Neuronal stem cell (in vitro differentiated cells): ENCODE results near the gene DNAAF8.
"Not testable (repeated sequence)": the region's sequence is repeated elsewhere in the genome, so short reads cannot be mapped to it uniquely, and the experiment has no call there.

Experiments used
- DNase-seq: peaks from one replicate; pipeline ENCODE4 v3.0.0-alpha.2; 2013; ENCODE audit warnings: low spot score
- H2AFZ ChIP-seq: one replicate; pipeline ENCODE4 v1.6.1; 2013; ENCODE audit warnings: mild to moderate bottlenecking, low read length, inconsistent platforms
- H2AK5ac ChIP-seq: 2 replicates; pipeline ENCODE4 v1.6.1; 2013; ENCODE audit warnings: low read depth, mild to moderate bottlenecking, inconsistent platforms, low read length, moderate library complexity, mixed read lengths
- H2BK120ac ChIP-seq: 2 replicates; pipeline ENCODE4 v1.6.1; 2013; ENCODE audit warnings: low read depth, mild to moderate bottlenecking, inconsistent platforms, low read length, moderate library complexity, mixed read lengths
- H2BK12ac ChIP-seq: one replicate; pipeline ENCODE4 v1.6.1; 2013; ENCODE audit warnings: low read length, inconsistent platforms
- H2BK15ac ChIP-seq: 2 replicates; pipeline ENCODE4 v1.6.1; 2013; ENCODE audit warnings: mild to moderate bottlenecking, low read length, inconsistent platforms, mixed read lengths
- H2BK5ac ChIP-seq: one replicate; pipeline ENCODE4 v1.6.1; 2013; ENCODE audit warnings: inconsistent platforms, mild to moderate bottlenecking, low read length, moderate library complexity
- H3K14ac ChIP-seq: one replicate; pipeline ENCODE4 v1.6.1; 2013; ENCODE audit warnings: low read length, inconsistent platforms
- H3K18ac ChIP-seq: 2 replicates; pipeline ENCODE4 v1.6.1; 2013; ENCODE audit warnings: low read length, inconsistent platforms
- H3K23ac ChIP-seq: 2 replicates; pipeline ENCODE4 v1.6.1; 2013; ENCODE audit warnings: low read depth, mild to moderate bottlenecking, mixed read lengths, low read length, inconsistent platforms; ENCODE audit not compliant: poor library complexity
- H3K27ac ChIP-seq: replicated peaks from 3 replicates; pipeline ENCODE4 v1.5.1; 2013; ENCODE audit warnings: low read length, inconsistent platforms
- H3K27me3 ChIP-seq, 3 experiments: 2 replicates each; pipeline ENCODE4 v1.6.1; 2013; ENCODE audit warnings: low read length in 3 of 3, mild to moderate bottlenecking in 2 of 3, inconsistent platforms in 1 of 3, low read depth in 1 of 3, mixed read lengths in 1 of 3, moderate library complexity in 1 of 3; ENCODE audit not compliant: control insufficient read depth in 3 of 3, insufficient read depth in 3 of 3
- H3K36me3 ChIP-seq, 2 donors: replicated peaks in 1 of 2; 2 replicates each; pipeline ENCODE4 v1.6.1; 2013; ENCODE audit warnings: low read length in 2 of 2; ENCODE audit not compliant: control insufficient read depth in 2 of 2, insufficient read depth in 2 of 2
- H3K4ac ChIP-seq: 2 replicates; pipeline ENCODE4 v1.6.1; 2013; ENCODE audit warnings: inconsistent platforms, mild to moderate bottlenecking, low read length, moderate library complexity
- H3K4me1 ChIP-seq, 2 donors: 1 replicate in 1 of 2; 2 replicates in 1 of 2; pipeline ENCODE4 v1.6.1; 2013; ENCODE audit warnings: low read length in 2 of 2, low read depth in 1 of 2; ENCODE audit not compliant: control insufficient read depth in 2 of 2, insufficient read depth in 1 of 2
- H3K4me2 ChIP-seq: one replicate; pipeline ENCODE4 v1.6.1; 2013; ENCODE audit warnings: mild to moderate bottlenecking, low read length, inconsistent platforms; ENCODE audit not compliant: insufficient read depth, poor library complexity, severe bottlenecking
- H3K4me3 ChIP-seq, 2 donors: 2 replicates each; pipeline ENCODE4 v1.5.1; 2013; ENCODE audit warnings: low read length in 2 of 2, mild to moderate bottlenecking in 2 of 2, inconsistent platforms in 1 of 2, moderate library complexity in 1 of 2
- H3K79me1 ChIP-seq: one replicate; pipeline ENCODE4 v1.6.1; 2013; ENCODE audit warnings: low read depth, mild to moderate bottlenecking, inconsistent platforms, low read length, moderate library complexity
- H3K9ac ChIP-seq: one replicate; pipeline ENCODE4 v1.6.1; 2013; ENCODE audit warnings: mild to moderate bottlenecking, low read depth, low read length, inconsistent platforms; ENCODE audit not compliant: poor library complexity
- H3K9me3 ChIP-seq, 2 donors: replicated peaks in 1 of 2; 2 replicates each; pipeline versions ENCODE3 to v1.6.1; 2013; ENCODE audit warnings: low read length in 2 of 2, mild to moderate bottlenecking in 2 of 2, inconsistent platforms in 1 of 2, low read depth in 1 of 2, mixed read lengths in 1 of 2, moderate library complexity in 1 of 2; ENCODE audit not compliant: control insufficient read depth in 2 of 2, insufficient read depth in 1 of 2
- H4K8ac ChIP-seq: one replicate; pipeline ENCODE4 v1.6.1; 2013; ENCODE audit warnings: low read depth, mild to moderate bottlenecking, inconsistent platforms, low read length, moderate library complexity
- H4K91ac ChIP-seq: one replicate; pipeline ENCODE4 v1.6.1; 2013; ENCODE audit warnings: low read length, low read depth, mild to moderate bottlenecking, inconsistent platforms; ENCODE audit not compliant: poor library complexity
- WGBS, 2 donors: extraction: QIAGEN DNeasy Blood & Tissue Kit; methylation state at CpG; one replicate each; pipeline ENCODE4 v1.1.7; 2013; ENCODE audit warnings: missing lambda C conversion rate in 2 of 2, mixed read lengths in 1 of 2; ENCODE audit not compliant: insufficient read length in 2 of 2, insufficient replicate concordance in 1 of 2; ENCODE audit errors: extremely low coverage in 2 of 2; 5-methylcytosine and 5-hydroxymethylcytosine counted together

The DNAAF8 gene

DNA sequence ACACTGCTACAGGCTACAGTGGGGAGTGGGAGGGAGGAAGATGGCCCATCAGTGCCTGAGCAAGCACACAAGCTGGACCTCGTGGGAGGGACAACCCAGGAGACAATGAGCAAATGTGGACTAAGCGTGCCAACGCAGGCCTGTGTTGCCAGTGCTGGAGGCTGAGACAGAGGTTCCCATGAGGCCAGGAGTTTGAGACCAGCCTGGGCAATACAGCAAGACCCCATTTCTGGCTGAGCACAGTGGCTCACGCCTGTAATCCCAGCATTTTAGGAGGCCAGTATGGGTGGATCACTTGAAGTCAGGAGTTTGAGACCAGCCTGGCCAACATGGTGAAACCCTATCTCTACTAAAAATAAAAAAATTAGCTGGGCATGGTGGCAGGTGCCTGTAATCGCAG lies 4.0 kb downstream of the DNAAF8 start:
- Histone ChIP-seq H2BK12ac (peak overlapping the region; percentile 87), H3K9ac (peak overlapping the region; percentile 24)
- H2AK5ac ChIP-seq, H3K36me3 ChIP-seq, H3K27me3 ChIP-seq, H3K9me3 ChIP-seq, H3K18ac ChIP-seq, H2AFZ ChIP-seq, H3K4ac ChIP-seq, H4K91ac ChIP-seq, H3K4me3 ChIP-seq, H2BK15ac ChIP-seq, H2BK120ac ChIP-seq, H4K8ac ChIP-seq, H3K27ac ChIP-seq, H3K23ac ChIP-seq, H3K4me2 ChIP-seq, DNase-seq, H2BK5ac ChIP-seq, H3K14ac ChIP-seq, H3K79me1 ChIP-seq, H3K4me1 ChIP-seq: not testable (repeated sequence)
- no CpG with 5 or more reads among the region's 5 CpGs for WGBS, 2 donors

DNA sequence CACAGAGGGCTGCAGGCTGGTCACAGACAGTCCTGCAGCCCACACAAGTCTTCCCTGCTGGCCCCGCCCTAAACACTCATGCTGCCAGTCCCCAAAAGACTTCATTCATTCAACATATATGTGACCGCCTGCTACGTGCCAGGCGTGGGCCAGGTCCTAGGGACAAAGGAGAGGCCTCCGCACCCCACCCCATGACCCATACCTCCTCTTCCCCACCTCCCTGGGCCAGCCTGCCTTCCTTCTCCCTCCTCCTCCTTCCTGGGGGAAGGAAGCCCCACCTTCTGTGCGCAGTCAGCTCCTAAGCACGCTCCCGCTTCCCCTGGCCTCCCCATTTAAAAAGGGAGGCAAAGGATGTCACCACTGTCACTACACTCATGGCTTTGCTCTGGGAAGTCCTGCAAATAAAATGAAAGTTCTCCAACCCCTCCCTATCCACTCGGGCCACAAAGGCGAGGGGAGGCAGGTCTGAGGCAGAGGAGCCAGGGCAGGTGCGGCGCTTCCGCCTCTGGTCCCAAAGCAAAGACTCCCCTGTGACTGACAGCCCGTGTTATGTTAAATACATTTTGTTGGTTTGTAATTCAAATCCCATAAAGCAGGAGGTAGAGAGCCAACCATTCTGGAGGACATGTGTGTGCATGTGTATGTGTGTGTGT lies 9.0 kb downstream of the DNAAF8 start:
- no peak overlapping the region for H3K4me3 ChIP-seq
- H2BK12ac ChIP-seq = peak overlapping the region; percentile 25
- no peaks in the 10 kb centered on the region for H3K9me3 ChIP-seq
- H3K23ac ChIP-seq = no peak overlapping the region
- H3K36me3 ChIP-seq = no peaks in the 10 kb centered on the region
- no peak overlapping the region for H2BK120ac ChIP-seq
- WGBS, 2 donors = no CpG with 5 or more reads among the region's 14 CpGs
- H4K8ac ChIP-seq = no peak overlapping the region
- peak overlapping the region; percentile 34 for H2AK5ac ChIP-seq
- no peaks in the 10 kb centered on the region for H3K27me3 ChIP-seq
- no peak overlapping the region for H3K14ac ChIP-seq
- H3K79me1 ChIP-seq = no peaks in the 10 kb centered on the region
- H3K18ac ChIP-seq = peak overlapping the region; percentile 19
- no peak overlapping the region for H2BK15ac ChIP-seq
- no peak overlapping the region for H2AFZ ChIP-seq
- no peak overlapping the region for H2BK5ac ChIP-seq
- no peak overlapping the region for H3K4ac ChIP-seq
- DNase-seq = no peak
- no peak overlapping the region for H4K91ac ChIP-seq
- H3K4me1 ChIP-seq = peaks cover 0 to 7% of the 10 kb centered on the region in 2 donors
- H3K4me2 ChIP-seq = no peak overlapping the region
- no peak overlapping the region for H3K27ac ChIP-seq
- no peak overlapping the region for H3K9ac ChIP-seq

DNA sequence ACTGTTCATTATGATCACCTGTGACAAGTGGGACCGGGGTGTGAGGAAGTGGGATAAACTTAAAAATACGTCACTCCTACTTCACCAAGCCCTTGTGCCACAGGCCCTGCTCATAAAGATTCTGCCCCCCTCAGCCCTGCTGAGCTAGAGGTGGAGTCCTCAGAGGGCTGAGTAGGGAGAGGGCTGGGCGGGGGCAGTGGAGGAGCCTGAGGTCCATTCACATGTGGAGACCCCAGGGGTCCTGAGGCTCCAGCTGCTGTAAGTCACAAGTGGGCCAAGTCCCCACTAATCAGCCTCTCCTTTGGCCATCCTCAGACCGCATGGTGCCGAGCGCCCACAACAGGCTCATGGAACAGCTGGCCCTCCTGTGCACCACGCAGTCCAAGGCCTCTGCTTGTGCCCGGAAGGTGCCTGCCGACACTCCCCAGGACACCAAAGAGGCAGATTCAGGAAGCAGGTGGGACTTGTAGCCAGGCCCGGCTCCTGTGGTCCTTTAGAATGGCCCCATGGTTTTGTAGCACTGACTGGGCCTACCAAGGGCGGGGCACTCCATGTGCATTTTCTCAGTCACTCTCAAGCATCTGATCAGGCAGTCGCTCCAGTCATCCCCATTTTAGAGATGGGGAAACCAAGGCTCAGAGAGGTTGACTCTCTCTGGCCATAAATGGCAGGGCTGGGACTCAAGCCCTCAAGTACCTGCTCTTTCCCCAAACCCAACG lies 10.4 kb downstream of the DNAAF8 start:
- peak overlapping the region; percentile 44 for H2AK5ac ChIP-seq
- peak overlapping the region in 1 of 2 donors; percentile 13 for H3K4me3 ChIP-seq
- H2AFZ ChIP-seq = peak overlapping the region; percentile 11
- no peak for DNase-seq
- H3K27ac ChIP-seq = no peak overlapping the region
- H3K4me2 ChIP-seq = no peak overlapping the region
- H3K79me1 ChIP-seq = no peaks in the 10 kb centered on the region
- no peaks in the 10 kb centered on the region for H3K27me3 ChIP-seq
- H2BK12ac ChIP-seq = no peak overlapping the region
- no peak overlapping the region for H2BK120ac ChIP-seq
- no peak overlapping the region for H2BK15ac ChIP-seq
- no peak overlapping the region for H2BK5ac ChIP-seq
- no peak overlapping the region for H4K8ac ChIP-seq
- H3K18ac ChIP-seq = no peak overlapping the region
- peak overlapping the region; percentile 15 for H3K9ac ChIP-seq
- no peak overlapping the region for H3K23ac ChIP-seq
- H3K4me1 ChIP-seq = peaks cover 0 to 7% of the 10 kb centered on the region in 2 donors
- no peak overlapping the region for H3K14ac ChIP-seq
- no peak overlapping the region for H4K91ac ChIP-seq
- H3K9me3 ChIP-seq = no peaks in the 10 kb centered on the region
- H3K36me3 ChIP-seq = no peaks in the 10 kb centered on the region
- H3K4ac ChIP-seq = no peak overlapping the region
- WGBS, 2 donors = no CpG with 5 or more reads among the region's 13 CpGs

DNA sequence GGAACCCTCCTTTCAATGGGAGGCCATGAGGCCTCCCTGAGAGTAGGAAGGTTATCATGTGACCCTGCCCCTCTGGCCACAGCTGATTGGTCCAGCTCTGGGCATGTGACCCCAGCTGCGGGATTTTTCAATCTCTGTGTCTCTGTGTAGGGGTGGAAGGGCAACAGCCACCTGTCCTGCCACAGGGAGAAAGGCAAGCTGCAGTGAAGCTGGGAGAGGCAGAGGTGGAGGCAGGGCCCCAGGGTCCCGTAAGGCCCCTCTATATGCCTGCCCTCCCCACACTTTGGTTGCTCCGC lies 10.9 kb downstream of the DNAAF8 start:
- Histone ChIP-seq H3K4me3 (no peak overlapping the region), H2AFZ (peak overlapping the region; percentile 11), H2BK15ac (no peak overlapping the region), H3K4me2 (no peak overlapping the region), H2BK5ac (no peak overlapping the region), H3K9ac (no peak overlapping the region), H3K9me3 (no peaks in the 10 kb centered on the region), H2AK5ac (no peak overlapping the region), H3K27me3 (no peaks in the 10 kb centered on the region), H3K4me1 (peaks cover 0 to 7% of the 10 kb centered on the region in 2 donors), H3K79me1 (no peaks in the 10 kb centered on the region), H4K91ac (no peak overlapping the region), H3K4ac (no peak overlapping the region), H3K23ac (no peak overlapping the region), H3K27ac (no peak overlapping the region), H2BK120ac (no peak overlapping the region), H4K8ac (no peak overlapping the region), H3K14ac (no peak overlapping the region), H2BK12ac (no peak overlapping the region), H3K36me3 (peaks cover 3 to 4% of the 10 kb centered on the region in 2 donors), H3K18ac (no peak overlapping the region)
- WGBS, 2 donors = no CpG with 5 or more reads among the region's 3 CpGs
- no peak for DNase-seq
